Activated CD4-positive, alpha-beta T cell treated with anti-CD3 and anti-CD28 coated beads, Interleukin-2, amount 10 ng/mL, durations not matched to agents 24 days and 14 days (primary cell): ENCODE data around the gene DCP1A. TPM values are rescaled to one million over a fixed set of nuclear protein-coding genes. Genes with fewer than 3 reads are reported as not detected.

Source experiments
- total RNA-seq: library from RNA; stranded (reverse); gene quantifications from 2 replicates; pipeline ENCODE4 v1.2.3, GENCODE V29; 2022

Gene DCP1A
- total RNA-seq, 1 donor from 2014 or later: 42.1 TPM

Other genes starting within 250 kb of the DCP1A start
- 47.4 and 47.6 TPM in 2 replicates for gene RFT1, start 217.1 kb downstream of the DCP1A start, total RNA-seq
- 28.1 and 28.8 TPM in 2 replicates for gene PRKCD, start 186.3 kb downstream of the DCP1A start, total RNA-seq
- 377 and 379 TPM in 2 replicates for gene TKT, start 91.5 kb downstream of the DCP1A start, total RNA-seq
- gene CACNA1D, start 147.1 kb upstream of the DCP1A start, total RNA-seq: 0.62 and 0.77 TPM in 2 replicates